ENCODE measurements around the gene NBL1. TPM values are rescaled to one million over a fixed set of nuclear protein-coding genes. Genes with fewer than 3 reads are reported as not detected.

Gene NBL1
- total and polyA plus RNA-seq, 9 of the 15 experiments (the other 6 are each of a cell fraction or from before 2014, with no cell fraction given) = 0.10 to 3.7 (median 1.8) TPM; not detected in 1

GRCh38 chr1:19700079-19700777, 56.1 kb downstream of the NBL1 start:
- Histone ChIP-seq H3K9me3 (replicated peaks; ENCODE audit: control insufficient read depth, insufficient read depth, low read depth, low read length) (no peaks in the 10 kb centered on the region), H3K4me1 (replicated peaks in 1 of 2; ENCODE audit: control insufficient read depth in 2 of 2, insufficient read depth in 2 of 2, low read length in 2 of 2) (no peaks in the 10 kb centered on the region), H3K27ac (ENCODE audit: extremely low read depth, low read depth, low read length) (no peak overlapping the region), H3K9ac (ENCODE audit: insufficient read depth in 1 of 2, low read depth in 2 of 2, low read length in 2 of 2) (no peak overlapping the region), H4K20me1 (replicated peaks; ENCODE audit: control insufficient read depth, insufficient read depth, low read length) (peaks cover 13% of the 10 kb centered on the region; the same call in 1 of the 2 replicates), H3K4me2 (ENCODE audit: insufficient read depth, low read length) (no peak overlapping the region), H3K36me3 (ENCODE audit: control insufficient read depth, insufficient read depth, low read length) (no peaks in the 10 kb centered on the region), H2AFZ (ENCODE audit: low read depth, low read length) (no peak overlapping the region), H3K27me3 (ENCODE audit: control insufficient read depth in 2 of 2, insufficient read depth in 2 of 2, low read length in 2 of 2) (peaks cover 26 to 74% of the 10 kb centered on the region in 2 experiments), H3K79me2 (ENCODE audit: control insufficient read depth, insufficient read depth, low read length) (no peaks in the 10 kb centered on the region), H3K4me3 (no peak overlapping the region), H3K9me1 (ENCODE audit: control insufficient read depth, insufficient read depth, low read length) (no peaks in the 10 kb centered on the region)
- no peak for FAIRE-seq
- no TSS peak for BruUV-seq (replicated peaks)
- ATAC-seq = no peak
- intact Hi-C loops (cut with micrococcal nuclease) (no loop called here), in situ Hi-C loops (cut with MboI) (no loop called here)
- no peak for DNase-seq (ENCODE audit: extremely low read depth in 1 of 4, low spot score in 3 of 4)
- ChIA-PET POLR2A (interaction anchor here (0.6 kb wide), 1 partner anchor 124 kb away, joined by 3 read pairs; no protein-coding TSS in a partner anchor), CTCF (ENCODE audit: low intra/inter-chr PET ratio) (no interaction called here)
- WGBS (ENCODE audit: insufficient coverage, low coverage, missing lambda C conversion rate) = 2% methylated on average over 14 of the region's 14 CpGs
- TF ChIP-seq PYGO2 (tag; IDR thresholded peaks at IDR 0.05) = no peak
- no peak for TF ChIP-seq ZBTB40 (IDR thresholded peaks at IDR 0.05)
- TF ChIP-seq ZBTB40 (CRISPR knock-in tag; IDR thresholded peaks at IDR 0.05) = no peak
- TF ChIP-seq CREBBP (IDR thresholded peaks at IDR 0.05; ENCODE audit: low read depth, low read length) = no peak
- no peak for TF ChIP-seq HCFC1 (IDR thresholded peaks at IDR 0.05; ENCODE audit: low read depth, low read length)
- TF ChIP-seq CREB1 (IDR thresholded peaks at IDR 0.05) = no peak
- TF ChIP-seq CREB1 (CRISPR knock-in tag; IDR thresholded peaks at IDR 0.05) = no peak
- no peak for TF ChIP-seq HMGXB4 (CRISPR knock-in tag; IDR thresholded peaks at IDR 0.05)
- TF ChIP-seq ZNF280B (CRISPR knock-in tag; IDR thresholded peaks at IDR 0.05) = no peak
